GM12874 (cell line): ENCODE measurements around the gene GNB1L.

Experiments used
- CTCF ChIP-seq: IDR thresholded peaks from 2 replicates; pipeline ENCODE4 v1.5.1; 2011; ENCODE audit warnings: low read depth, mild to moderate bottlenecking, control low read depth, low read length, moderate library complexity; ENCODE audit not compliant: insufficient read depth

GNB1L gene

GRCh38 chr22:19900707-19901436 is 46.2 kb upstream of the GNB1L start:
- TF ChIP-seq CTCF = no peak

GRCh38 chr22:19898831-19899567 is 44.3 kb upstream of the GNB1L start:
- no peak for TF ChIP-seq CTCF

GRCh38 chr22:19898145-19898544 is 43.5 kb upstream of the GNB1L start:
- no peak for TF ChIP-seq CTCF

- TF ChIP-seq CTCF = no peak
These were observed 43.1 kb upstream of the GNB1L start for GRCh38 chr22:19897726-19898125.

GRCh38 chr22:19896665-19897355 is 42.1 kb upstream of the GNB1L start:
- 0 out of 2 replicates have a peak, but pooled peaks have one; percentile 15 for TF ChIP-seq CTCF

GRCh38 chr22:19895160-19895849 is 40.6 kb upstream of the GNB1L start:
- TF ChIP-seq CTCF = no peak

- no peak for TF ChIP-seq CTCF
These were observed 38.7 kb upstream of the GNB1L start for GRCh38 chr22:19893363-19893762.
